H1 (cell line): ENCODE data around the gene TNS3. TPM values are rescaled to one million over a fixed set of nuclear protein-coding genes. Genes with fewer than 3 reads are reported as not detected.

Experiments used
- CTCF ChIA-PET: fragments of 300-600 bp; sonication (Branson Sonifier 250); formaldehyde crosslinking; loops from one replicate; lab custom pipeline; 2021; ENCODE audit not compliant: partially characterized antibody; lab: Charles Lee
- POLR2A ChIA-PET: fragments of 300-600 bp; sonication (Branson Sonifier 250); formaldehyde crosslinking; loops from one replicate; lab custom pipeline; 2021; ENCODE audit warnings: inconsistent platforms; ENCODE audit not compliant: partially characterized antibody; lab: Charles Lee
- DNase-seq, 2 experiments: peaks; one replicate each; pipeline versions ENCODE4 v3.0.0 to v3.0.0-alpha.2; 2010 to 2022; ENCODE audit warnings: low spot score in 2 of 2, low read depth in 1 of 2, mixed read lengths in 1 of 2
- FAIRE-seq: peaks from 2 replicates; lab custom pipeline; 2011; peaks lifted over from hg19 to GRCh38; lab: Jason Lieb, UNC
- H2AFZ ChIP-seq: 2 replicates; pipeline ENCODE4 v1.8.1; 2012; ENCODE audit warnings: low read length, inconsistent platforms
- H2AK5ac ChIP-seq: 2 replicates; pipeline ENCODE4 v1.6.1; 2013; ENCODE audit warnings: low read depth, low read length
- H2BK120ac ChIP-seq: replicated peaks from 2 replicates; pipeline ENCODE3; 2013; ENCODE audit warnings: low read depth, low read length, inconsistent platforms
- H2BK12ac ChIP-seq: 2 replicates; pipeline ENCODE4 v1.6.1; 2013; ENCODE audit warnings: low read depth, low read length
- H2BK15ac ChIP-seq: 2 replicates; pipeline ENCODE4 v1.6.1; 2013; ENCODE audit warnings: low read length
- H2BK20ac ChIP-seq: 2 replicates; pipeline ENCODE4 v1.6.1; 2013; ENCODE audit warnings: low read length
- H2BK5ac ChIP-seq: 2 replicates; pipeline ENCODE4 v1.6.1; 2013; ENCODE audit warnings: low read depth, low read length
- H3K14ac ChIP-seq: 2 replicates; pipeline ENCODE4 v1.6.1; 2013; ENCODE audit warnings: inconsistent platforms; ENCODE audit not compliant: insufficient read length
- H3K18ac ChIP-seq: 2 replicates; pipeline ENCODE4 v1.6.1; 2013; ENCODE audit warnings: low read length; ENCODE audit errors: extremely low read depth
- H3K23ac ChIP-seq: 2 replicates; pipeline ENCODE4 v1.6.1; 2013; ENCODE audit warnings: inconsistent platforms; ENCODE audit not compliant: insufficient read length
- H3K23me2 ChIP-seq: 2 replicates; pipeline ENCODE4 v1.6.1; 2013; ENCODE audit warnings: low read depth, low read length
- H3K27ac ChIP-seq: 2 replicates; pipeline ENCODE4 v1.6.1; 2011; ENCODE audit warnings: low read depth, low read length, inconsistent platforms
- H3K27me3 ChIP-seq, 4 experiments: replicated peaks in 1 of 4; 1 replicate in 1 of 4; 2 replicates in 3 of 4; pipeline versions ENCODE4 v1.6.1 to v1.8.1; 2011 to 2013; ENCODE audit warnings: low read length in 3 of 4, mild to moderate bottlenecking in 3 of 4, inconsistent platforms in 2 of 4, mixed read lengths in 2 of 4, moderate library complexity in 1 of 4; ENCODE audit not compliant: control insufficient read depth in 3 of 4, insufficient read depth in 3 of 4; ENCODE audit errors: extremely low read depth in 1 of 4
- H3K36me3 ChIP-seq, 4 experiments: 2 replicates each; pipeline versions ENCODE4 v1.6.1 to v1.8.1; 2011 to 2013; ENCODE audit warnings: mild to moderate bottlenecking in 4 of 4, low read length in 3 of 4, moderate library complexity in 2 of 4, control low read depth in 1 of 4, inconsistent platforms in 1 of 4; ENCODE audit not compliant: insufficient read depth in 4 of 4, control insufficient read depth in 2 of 4
- H3K4ac ChIP-seq: replicated peaks from 2 replicates; pipeline ENCODE3; 2013; ENCODE audit warnings: low read length, low read depth, mixed read lengths, inconsistent platforms; ENCODE audit not compliant: insufficient read length
- H3K4me1 ChIP-seq, 4 experiments: replicated peaks in 1 of 4; 1 replicate in 1 of 4; 2 replicates in 3 of 4; pipeline versions ENCODE4 v1.6.1 to v1.8.1; 2011 to 2013; ENCODE audit warnings: low read length in 3 of 4, inconsistent platforms in 2 of 4, mixed read lengths in 1 of 4; ENCODE audit not compliant: insufficient read depth in 4 of 4, control insufficient read depth in 3 of 4
- H3K4me2 ChIP-seq, 2 experiments: 2 replicates each; pipeline versions ENCODE4 v1.6.1 to v1.8.1; 2011 to 2013; ENCODE audit warnings: low read depth in 2 of 2, low read length in 2 of 2, control low read depth in 1 of 2, inconsistent platforms in 1 of 2, mild to moderate bottlenecking in 1 of 2; ENCODE audit not compliant: insufficient read depth in 1 of 2
- H3K4me3 ChIP-seq, 4 experiments: fragments of 200-600, 300-600 bp in 1 of 4; sonication (generic), shearing (Covaris generic), sonication (Bioruptor Twin) in 1 of 4; 2 replicates each; pipeline versions ENCODE4 v1.5.1 to v1.8.1; 2011 to 2016; ENCODE audit warnings: low read length in 4 of 4, low read depth in 3 of 4, control low read depth in 2 of 4, inconsistent platforms in 2 of 4, mild to moderate bottlenecking in 2 of 4, mixed read lengths in 1 of 4, moderate library complexity in 1 of 4; ENCODE audit not compliant: insufficient read depth in 2 of 4; ENCODE audit errors: extremely low read depth in 1 of 4
- H3K56ac ChIP-seq: replicated peaks from 2 replicates; pipeline ENCODE3; 2013; ENCODE audit warnings: low read depth, mild to moderate bottlenecking, mixed read lengths, low read length, inconsistent platforms; ENCODE audit not compliant: insufficient read length
- H3K79me1 ChIP-seq: 2 replicates; pipeline ENCODE4 v1.6.1; 2013; ENCODE audit warnings: low read depth, low read length, control low read depth
- H3K79me2 ChIP-seq, 2 experiments: 2 replicates each; pipeline versions ENCODE4 v1.6.1 to v1.8.1; 2012 to 2013; ENCODE audit warnings: low read length in 2 of 2, mild to moderate bottlenecking in 2 of 2, inconsistent platforms in 1 of 2; ENCODE audit not compliant: insufficient read depth in 2 of 2, control insufficient read depth in 1 of 2
- H3K9ac ChIP-seq, 4 experiments: replicated peaks in 1 of 4; 1 replicate in 1 of 4; 2 replicates in 3 of 4; pipeline versions ENCODE4 v1.6.1 to v1.8.1; 2011 to 2013; ENCODE audit warnings: low read depth in 3 of 4, low read length in 3 of 4, control low read depth in 2 of 4, mild to moderate bottlenecking in 2 of 4, moderate library complexity in 2 of 4, inconsistent platforms in 1 of 4; ENCODE audit errors: extremely low read depth in 1 of 4
- H3K9me3 ChIP-seq, 2 experiments: 2 replicates each; pipeline versions ENCODE4 v1.6.1 to v1.8.1; 2012 to 2013; ENCODE audit warnings: mild to moderate bottlenecking in 2 of 2, moderate library complexity in 2 of 2, control low read depth in 1 of 2, inconsistent platforms in 1 of 2, low read depth in 1 of 2, low read length in 1 of 2, mixed read lengths in 1 of 2; ENCODE audit not compliant: insufficient read depth in 2 of 2
- H4K20me1 ChIP-seq, 2 experiments: replicated peaks in 1 of 2; 2 replicates each; pipeline versions ENCODE3 to v1.8.1; 2011 to 2013; ENCODE audit warnings: inconsistent platforms in 2 of 2, low read length in 2 of 2, mild to moderate bottlenecking in 1 of 2; ENCODE audit not compliant: insufficient read depth in 2 of 2, control insufficient read depth in 1 of 2
- H4K5ac ChIP-seq: 2 replicates; pipeline ENCODE4 v1.6.1; 2013; ENCODE audit warnings: low read length, low read depth, mixed read lengths, inconsistent platforms; ENCODE audit not compliant: insufficient read length
- H4K8ac ChIP-seq: 2 replicates; pipeline ENCODE4 v1.8.0; 2013; ENCODE audit warnings: mild to moderate bottlenecking, moderate library complexity, low read length, inconsistent platforms; ENCODE audit not compliant: insufficient read depth; ENCODE audit errors: extremely low read depth
- H4K91ac ChIP-seq: replicated peaks from 2 replicates; pipeline ENCODE3; 2013; ENCODE audit warnings: low read length, mixed read lengths, inconsistent platforms; ENCODE audit not compliant: insufficient read length
- CBX8 ChIP-seq: fragments of 300-800, 300-1000 bp; sonication (generic); IDR thresholded peaks from 2 replicates; pipeline ENCODE4 v1.7.1; 2016; ENCODE audit warnings: low read depth, low read length, borderline replicate concordance
- CHD1 ChIP-seq: IDR thresholded peaks from 2 replicates; pipeline ENCODE4 v1.6.1; 2012; ENCODE audit warnings: low read depth, low read length, improper control_type of control experiment
- EP300 ChIP-seq, 2 experiments: IDR thresholded peaks; 1 replicate in 1 of 2; 2 replicates in 1 of 2; pipeline ENCODE4 v1.6.1; 2011 to 2012; ENCODE audit warnings: low read depth in 2 of 2, low read length in 2 of 2, mild to moderate bottlenecking in 2 of 2, borderline replicate concordance in 1 of 2, inconsistent platforms in 1 of 2, moderate library complexity in 1 of 2
- JUN ChIP-seq: IDR thresholded peaks from 2 replicates; pipeline ENCODE4 v1.6.1; 2011; ENCODE audit warnings: low read depth, mild to moderate bottlenecking, improper control_type of control experiment, low read length
- JUND ChIP-seq: IDR thresholded peaks from 2 replicates; pipeline ENCODE4 v1.6.1; 2011; ENCODE audit warnings: mild to moderate bottlenecking, improper control_type of control experiment, low read length
- RBBP5 ChIP-seq: IDR thresholded peaks from 2 replicates; pipeline ENCODE4 v1.7.1; 2012; ENCODE audit warnings: low read depth, mild to moderate bottlenecking, inconsistent platforms, low read length, moderate library complexity, borderline replicate concordance
- RNF2 ChIP-seq: fragments of 200-900, 300-1000 bp; sonication (generic); IDR thresholded peaks from 2 replicates; pipeline ENCODE4 v1.7.1; 2016; ENCODE audit warnings: borderline replicate concordance, low read depth, mild to moderate bottlenecking, antibody characterized with exemption, low read length; ENCODE audit not compliant: poor library complexity, severe bottlenecking; ENCODE audit errors: missing control alignments
- SAP30 ChIP-seq: fragments of 300-600 bp; sonication (generic); IDR thresholded peaks from 2 replicates; pipeline ENCODE4 v1.7.1; 2012; ENCODE audit warnings: low read length, moderate library complexity, mild to moderate bottlenecking, inconsistent platforms; ENCODE audit not compliant: insufficient read depth, insufficient replicate concordance
- SIRT6 ChIP-seq: IDR thresholded peaks from one replicate; pipeline ENCODE4 v1.7.1; 2012; ENCODE audit warnings: low read length, inconsistent platforms
- TAF7 ChIP-seq: optimal IDR thresholded peaks from 2 replicates; pipeline ENCODE3; 2011; ENCODE audit warnings: low read depth, mild to moderate bottlenecking, inconsistent platforms, low read length, moderate library complexity, borderline replicate concordance
- WGBS, 2 experiments: shearing (Covaris generic) in 1 of 2; methylation state at CpG; one replicate each; pipeline versions ENCODE4 v1.1.6 to v1.1.7; 2013 to 2015; ENCODE audit warnings: low lambda C conversion rate in 2 of 2, mixed read lengths in 2 of 2, inconsistent platforms in 1 of 2, low coverage in 1 of 2, missing lambda C conversion rate in 1 of 2; ENCODE audit not compliant: insufficient replicate concordance in 2 of 2, insufficient coverage in 1 of 2, insufficient read length in 1 of 2; ENCODE audit errors: extremely low coverage in 1 of 2, missing lambda C conversion rate in 1 of 2; 5-methylcytosine and 5-hydroxymethylcytosine counted together
- polyA plus RNA-seq, 7 experiments: library from polyadenylated mRNA; depleted of rRNA in 3 of 7; stranded (reverse) in 5 of 7; unstranded in 2 of 7; fragments of >200 nt in 5 of 7; fragments of 200-250 nt in 2 of 7; gene quantifications; 1 replicate in 5 of 7; 2 replicates in 1 of 7; 4 replicates in 1 of 7; pipeline versions ENCODE4 v1.2.1 to v1.2.3, GENCODE V29; 2011 to 2013; ENCODE audit warnings: missing spikeins in 2 of 7, mixed read lengths in 2 of 7
- total RNA-seq: library from RNA; stranded (reverse); fragmentation: NEBNext Ultra II Directional; extraction: Animal tissue kit (Norgen Biotek cat#: 25700); gene quantifications from 2 replicates; pipeline ENCODE4 v1.2.1, GENCODE V29; 2021
- TF ChIP-seq, protein P1 (sequence below): IDR thresholded peaks from 2 replicates; pipeline ENCODE4 v1.6.1; 2012; ENCODE audit warnings: low read length, inconsistent platforms

TNS3 gene
- total and polyA plus RNA-seq, 2 of the 8 experiments (the other 6 are each of a cell fraction or from before 2014, with no cell fraction given), result 11.9 to 24.2 TPM

GRCh38 chr7:47458486-47458885 lies 123.4 kb downstream of the TNS3 start:
- Histone ChIP-seq H3K23me2 (no peaks in the 10 kb centered on the region), H3K36me3 (no peaks in the 10 kb centered on the region; a peak in 1 of 8 replicates), H3K79me2 (no peaks in the 10 kb centered on the region; a peak in 1 of 4 replicates), H2BK20ac (no peak overlapping the region), H4K8ac (no peak overlapping the region), H4K91ac (no peak overlapping the region), H4K5ac (no peak overlapping the region), H3K27me3 (no peaks in the 10 kb centered on the region), H3K4me3 (no peak overlapping the region), H3K4me2 (no peak overlapping the region), H3K9ac (no peak overlapping the region), H2BK12ac (no peak overlapping the region), H2BK120ac (no peak overlapping the region), H3K9me3 (no peaks in the 10 kb centered on the region; a peak in 1 of 4 replicates), H2BK5ac (no peak overlapping the region), H3K79me1 (no peaks in the 10 kb centered on the region; the same call in none of the 2 replicates), H2BK15ac (no peak overlapping the region), H3K14ac (no peak overlapping the region), H4K20me1 (peaks cover 0 to 7% of the 10 kb centered on the region in 2 experiments), H3K27ac (no peak overlapping the region), H3K56ac (no peak overlapping the region), H3K4ac (no peak overlapping the region), H2AFZ (no peak overlapping the region), H3K4me1 (peaks cover 0 to 17% (median 5%) of the 10 kb centered on the region in 4 experiments; a peak in 6 of 7 replicates), H2AK5ac (no peak overlapping the region), H3K23ac (no peak overlapping the region), H3K18ac (no peak overlapping the region)
- no peak for DNase-seq
- ChIA-PET POLR2A (interaction anchor here (1.3 kb wide), 1 partner anchor 22 kb away, joined by 3 read pairs; no protein-coding TSS in a partner anchor), CTCF (interaction anchor here (0.6 to 2.3 kb wide), 5 partner anchors 10 to 238 kb away, joined by 3 to 7 read pairs (median 4); no protein-coding TSS in a partner anchor)
- no peak for FAIRE-seq
- WGBS, 2 experiments, result 90% methylated on average over 5 of the region's 5 CpGs; no CpG with 5 or more reads in 1 of the 2 experiments
- TF ChIP-seq RNF2, result no peak
- no peak for TF ChIP-seq JUN
- TF ChIP-seq SAP30, result no peak
- TF ChIP-seq SIRT6, result no peak
- TF ChIP-seq, protein P1, sequence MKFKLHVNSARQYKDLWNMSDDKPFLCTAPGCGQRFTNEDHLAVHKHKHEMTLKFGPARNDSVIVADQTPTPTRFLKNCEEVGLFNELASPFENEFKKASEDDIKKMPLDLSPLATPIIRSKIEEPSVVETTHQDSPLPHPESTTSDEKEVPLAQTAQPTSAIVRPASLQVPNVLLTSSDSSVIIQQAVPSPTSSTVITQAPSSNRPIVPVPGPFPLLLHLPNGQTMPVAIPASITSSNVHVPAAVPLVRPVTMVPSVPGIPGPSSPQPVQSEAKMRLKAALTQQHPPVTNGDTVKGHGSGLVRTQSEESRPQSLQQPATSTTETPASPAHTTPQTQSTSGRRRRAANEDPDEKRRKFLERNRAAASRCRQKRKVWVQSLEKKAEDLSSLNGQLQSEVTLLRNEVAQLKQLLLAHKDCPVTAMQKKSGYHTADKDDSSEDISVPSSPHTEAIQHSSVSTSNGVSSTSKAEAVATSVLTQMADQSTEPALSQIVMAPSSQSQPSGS, result no peak
- TF ChIP-seq RBBP5, result no peak
- no peak for TF ChIP-seq TAF7
- TF ChIP-seq CBX8, result no peak
- no peak for TF ChIP-seq EP300 (IDR thresholded peaks at IDR 0.05; ENCODE audit: borderline replicate concordance in 1 of 2, low read depth in 2 of 2, low read length in 2 of 2)
- TF ChIP-seq CHD1, result no peak
- no peak for TF ChIP-seq JUND
